WTC11 (cell line): ENCODE measurements around the gene IL10RA. TPM values are rescaled to one million over a fixed set of nuclear protein-coding genes. Genes with fewer than 3 reads are reported as not detected.

Source experiments
- ATAC-seq: fragments of 200-7000 bp; cut with Tn5 transposase; 2 replicates; pipeline ENCODE4 v1.10.0; 2021; ENCODE audit warnings: mild to moderate bottlenecking, moderate library complexity
- CTCF ChIA-PET: fragments of 300-600 bp; sonication (Branson Sonifier 250); formaldehyde crosslinking; loops from one replicate; lab custom pipeline; 2021; ENCODE audit warnings: antibody characterized with exemption; lab: Charles Lee
- POLR2A ChIA-PET: fragments of 350-600 bp; sonication (Branson Sonifier 250); formaldehyde crosslinking; loops from one replicate; lab custom pipeline; 2021; ENCODE audit warnings: antibody characterized with exemption; lab: Charles Lee
- DNase-seq: peaks from one replicate; pipeline ENCODE4 v3.0.0; 2021; ENCODE audit warnings: low spot score
- H3K27ac Mint-ChIP-seq: 2 replicates; pipeline ENCODE4 v1.8.0; 2021; ENCODE audit warnings: mixed read lengths
- H3K27me3 Mint-ChIP-seq: 2 replicates; pipeline ENCODE4 v1.8.0; 2021; ENCODE audit warnings: low read depth, mild to moderate bottlenecking, moderate library complexity, mixed read lengths
- H3K36me3 Mint-ChIP-seq: 2 replicates; pipeline ENCODE4 v1.8.0; 2021; ENCODE audit warnings: mixed read lengths
- H3K4me1 Mint-ChIP-seq: 2 replicates; pipeline ENCODE4 v1.8.0; 2022; ENCODE audit warnings: mixed read lengths
- H3K4me3 Mint-ChIP-seq: 2 replicates; pipeline ENCODE4 v1.8.0; 2021; ENCODE audit warnings: mild to moderate bottlenecking, moderate library complexity, mixed read lengths
- H3K9me3 Mint-ChIP-seq: 2 replicates; pipeline ENCODE4 v1.8.0; 2021; ENCODE audit warnings: mixed read lengths
- ATF1 ChIP-seq: sonication (generic); formaldehyde crosslinking; IDR thresholded peaks from 2 replicates; pipeline ENCODE4 v1.8.1; 2023; ENCODE audit warnings: mild to moderate bottlenecking, moderate library complexity, missing genetic modification reagents
- CBFB ChIP-seq: sonication (generic); formaldehyde crosslinking; IDR thresholded peaks from 2 replicates; pipeline ENCODE4 v1.8.1; 2022; ENCODE audit warnings: mild to moderate bottlenecking, low read depth, missing genetic modification reagents
- CREM ChIP-seq: sonication (generic); formaldehyde crosslinking; IDR thresholded peaks from 2 replicates; pipeline ENCODE4 v1.8.1; 2022; ENCODE audit warnings: mild to moderate bottlenecking, missing genetic modification reagents, moderate library complexity
- EMX1 ChIP-seq: fragments of 250-450 bp; sonication (Bioruptor Pico); IDR thresholded peaks from 2 replicates; pipeline ENCODE4 v1.8.0; 2021; ENCODE audit warnings: mild to moderate bottlenecking
- FOXK1 ChIP-seq: sonication (generic); formaldehyde crosslinking; IDR thresholded peaks from 2 replicates; pipeline ENCODE4 v1.8.0; 2022; ENCODE audit warnings: mild to moderate bottlenecking, moderate library complexity, missing genetic modification reagents
- KAT7 ChIP-seq: sonication (generic); formaldehyde crosslinking; IDR thresholded peaks from 2 replicates; pipeline ENCODE4 v1.8.1; 2023; ENCODE audit warnings: missing genetic modification reagents, mild to moderate bottlenecking, borderline replicate concordance
- MXD4 ChIP-seq: fragments of 250-450 bp; sonication (Bioruptor Pico); IDR thresholded peaks from 2 replicates; pipeline ENCODE4 v1.8.0; 2021; ENCODE audit warnings: mild to moderate bottlenecking, moderate library complexity, borderline replicate concordance
- MYBL2 ChIP-seq: sonication (generic); formaldehyde crosslinking; IDR thresholded peaks from 2 replicates; pipeline ENCODE4 v1.8.1; 2023; ENCODE audit warnings: mild to moderate bottlenecking, moderate library complexity, missing genetic modification reagents
- NFE2L1 ChIP-seq: sonication (generic); formaldehyde crosslinking; IDR thresholded peaks from 2 replicates; pipeline ENCODE4 v1.8.1; 2023; ENCODE audit warnings: missing genetic modification reagents
- NR2C2 ChIP-seq: sonication (generic); formaldehyde crosslinking; IDR thresholded peaks from 2 replicates; pipeline ENCODE4 v1.8.0; 2022; ENCODE audit warnings: mild to moderate bottlenecking, missing genetic modification reagents
- SP1 ChIP-seq: sonication (generic); formaldehyde crosslinking; conservative IDR thresholded peaks from 2 replicates; pipeline ENCODE4 v1.8.1; 2022; ENCODE audit warnings: missing genetic modification reagents
- TEAD4 ChIP-seq: sonication (generic); formaldehyde crosslinking; IDR thresholded peaks from 2 replicates; pipeline ENCODE4 v1.8.0; 2022; ENCODE audit warnings: mild to moderate bottlenecking, missing genetic modification reagents
- ZNF121 ChIP-seq: sonication (generic); formaldehyde crosslinking; IDR thresholded peaks from 2 replicates; pipeline ENCODE4 v1.8.0; 2023; ENCODE audit warnings: missing genetic modification reagents
- ZNF138 ChIP-seq: sonication (generic); formaldehyde crosslinking; conservative IDR thresholded peaks from 2 replicates; pipeline ENCODE4 v1.8.1; 2022; ENCODE audit warnings: mild to moderate bottlenecking, moderate library complexity, missing genetic modification reagents
- ZNF263 ChIP-seq: sonication (generic); formaldehyde crosslinking; IDR thresholded peaks from 2 replicates; pipeline ENCODE4 v1.8.1; 2022; ENCODE audit warnings: low read depth, mild to moderate bottlenecking, moderate library complexity, missing genetic modification reagents
- total RNA-seq: library from RNA; stranded (reverse); gene quantifications from 3 replicates; pipeline ENCODE4 v1.2.3, GENCODE V29; 2021
- TF ChIP-seq, protein P1 (sequence below): sonication (generic); formaldehyde crosslinking; IDR thresholded peaks from 2 replicates; pipeline ENCODE4 v1.8.1; 2022; ENCODE audit warnings: low read depth, mild to moderate bottlenecking, moderate library complexity, missing genetic modification reagents, borderline replicate concordance
- TF ChIP-seq, protein P2 (sequence below): sonication (generic); formaldehyde crosslinking; IDR thresholded peaks from 2 replicates; pipeline ENCODE4 v1.8.0; 2022; ENCODE audit warnings: mild to moderate bottlenecking, missing genetic modification reagents
- TF ChIP-seq, protein P3 (sequence below): fragments of 250-450 bp; sonication (Bioruptor Pico); conservative IDR thresholded peaks from 2 replicates; pipeline ENCODE4 v1.9.0; 2021; ENCODE audit warnings: mild to moderate bottlenecking
- TF ChIP-seq, protein P4 (sequence below): sonication (generic); formaldehyde crosslinking; IDR thresholded peaks from 2 replicates; pipeline ENCODE4 v1.8.0; 2023; ENCODE audit warnings: mild to moderate bottlenecking, missing genetic modification reagents

Gene IL10RA
- total RNA-seq, 1 experiment from 2014 or later: 0.74 TPM

DNA sequence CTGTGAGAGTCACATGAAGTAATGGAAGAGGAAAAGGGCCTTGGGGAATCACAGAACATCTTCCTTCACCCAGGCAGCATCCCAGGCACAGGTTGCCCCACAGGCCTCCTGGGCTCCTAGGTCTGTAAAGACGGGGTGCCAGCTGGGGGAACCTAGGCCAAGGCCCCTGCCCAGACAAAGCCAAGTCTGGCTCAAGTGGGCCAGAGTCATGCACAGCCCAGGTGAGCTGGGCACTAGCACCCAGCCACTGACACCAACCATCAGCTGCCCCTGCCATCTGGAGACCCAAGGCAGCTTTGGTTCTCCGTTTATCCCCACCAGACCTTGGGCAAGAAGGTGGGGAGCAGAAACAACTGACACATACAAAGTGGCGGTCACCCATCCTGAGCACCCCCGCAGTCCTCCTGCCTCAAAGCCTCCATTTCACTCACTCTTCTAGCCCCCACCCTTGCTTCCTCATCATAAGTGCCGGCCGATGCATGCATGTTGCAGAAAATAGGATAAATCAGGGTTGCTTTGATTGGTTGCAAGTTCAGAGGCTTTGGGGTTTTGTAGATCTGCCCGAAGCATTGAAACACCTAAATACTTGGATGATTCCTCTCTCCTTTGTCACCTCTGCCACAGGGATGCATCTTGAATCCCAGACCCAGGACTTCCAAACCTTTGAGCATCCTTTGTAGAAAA is 64.2 kb downstream of the IL10RA start:
- Mint-ChIP-seq H3K27ac (no peak overlapping the region), H3K27me3 (no peaks in the 10 kb centered on the region), H3K9me3 (no peaks in the 10 kb centered on the region), H3K4me1 (peaks cover 3% of the 10 kb centered on the region; the same call in 1 of the 2 replicates), H3K4me3 (no peak overlapping the region), H3K36me3 (no peaks in the 10 kb centered on the region)
- TF ChIP-seq SP1 (CRISPR knock-in tag) (no peak), MXD4 (CRISPR knock-in tag) (no peak), ZNF263 (CRISPR knock-in tag) (no peak), TEAD4 (no peak), ATF1 (CRISPR knock-in tag) (no peak), FOXK1 (CRISPR knock-in tag) (no peak), EMX1 (CRISPR knock-in tag) (no peak), CREM (no peak), NFE2L1 (CRISPR knock-in tag) (no peak), MYBL2 (CRISPR knock-in tag) (no peak), ZNF138 (no peak), ZNF121 (CRISPR knock-in tag) (no peak), CBFB (CRISPR knock-in tag) (no peak), NR2C2 (CRISPR knock-in tag) (no peak), KAT7 (CRISPR knock-in tag) (no peak)
- TF ChIP-seq, protein P1, sequence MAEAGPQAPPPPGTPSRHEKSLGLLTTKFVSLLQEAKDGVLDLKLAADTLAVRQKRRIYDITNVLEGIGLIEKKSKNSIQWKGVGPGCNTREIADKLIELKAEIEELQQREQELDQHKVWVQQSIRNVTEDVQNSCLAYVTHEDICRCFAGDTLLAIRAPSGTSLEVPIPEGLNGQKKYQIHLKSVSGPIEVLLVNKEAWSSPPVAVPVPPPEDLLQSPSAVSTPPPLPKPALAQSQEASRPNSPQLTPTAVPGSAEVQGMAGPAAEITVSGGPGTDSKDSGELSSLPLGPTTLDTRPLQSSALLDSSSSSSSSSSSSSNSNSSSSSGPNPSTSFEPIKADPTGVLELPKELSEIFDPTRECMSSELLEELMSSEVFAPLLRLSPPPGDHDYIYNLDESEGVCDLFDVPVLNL: no peak
- TF ChIP-seq, protein P2, sequence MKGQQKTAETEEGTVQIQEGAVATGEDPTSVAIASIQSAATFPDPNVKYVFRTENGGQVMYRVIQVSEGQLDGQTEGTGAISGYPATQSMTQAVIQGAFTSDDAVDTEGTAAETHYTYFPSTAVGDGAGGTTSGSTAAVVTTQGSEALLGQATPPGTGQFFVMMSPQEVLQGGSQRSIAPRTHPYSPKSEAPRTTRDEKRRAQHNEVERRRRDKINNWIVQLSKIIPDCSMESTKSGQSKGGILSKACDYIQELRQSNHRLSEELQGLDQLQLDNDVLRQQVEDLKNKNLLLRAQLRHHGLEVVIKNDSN (CRISPR knock-in tag): no peak
- TF ChIP-seq, protein P3, sequence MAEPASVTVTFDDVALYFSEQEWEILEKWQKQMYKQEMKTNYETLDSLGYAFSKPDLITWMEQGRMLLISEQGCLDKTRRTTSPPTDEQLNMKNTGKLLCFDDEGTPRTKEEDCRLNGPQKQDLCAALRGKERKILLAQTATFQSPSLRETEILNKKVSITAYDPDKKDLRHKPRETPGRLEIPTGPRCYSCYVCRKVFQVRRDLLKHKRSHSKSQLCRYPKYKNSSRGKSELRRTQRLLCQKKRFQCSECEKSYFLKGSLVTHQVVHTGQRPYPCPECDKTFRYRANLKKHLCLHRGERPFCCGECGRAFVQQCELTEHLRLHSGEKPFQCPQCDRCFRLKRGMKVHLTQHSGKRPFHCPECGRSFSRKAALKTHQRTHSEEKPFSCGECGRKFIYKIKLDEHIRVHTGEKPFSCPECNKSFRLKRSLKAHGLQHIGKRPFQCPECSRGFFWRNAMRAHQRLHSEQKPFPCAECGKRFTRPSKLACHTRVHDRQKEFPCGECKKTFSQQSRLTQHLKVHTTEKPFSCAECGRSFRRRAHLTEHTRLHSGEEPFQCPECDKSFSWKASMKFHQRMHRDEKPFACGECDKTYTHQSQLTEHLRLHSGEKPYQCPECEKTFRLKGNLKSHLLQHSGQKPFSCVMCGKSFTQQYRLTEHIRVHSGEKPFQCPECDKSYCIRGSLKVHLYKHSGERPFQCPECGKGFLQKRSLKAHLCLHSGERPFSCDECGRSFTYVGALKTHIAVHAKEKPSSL (CRISPR knock-in tag): no peak
- TF ChIP-seq, protein P4, sequence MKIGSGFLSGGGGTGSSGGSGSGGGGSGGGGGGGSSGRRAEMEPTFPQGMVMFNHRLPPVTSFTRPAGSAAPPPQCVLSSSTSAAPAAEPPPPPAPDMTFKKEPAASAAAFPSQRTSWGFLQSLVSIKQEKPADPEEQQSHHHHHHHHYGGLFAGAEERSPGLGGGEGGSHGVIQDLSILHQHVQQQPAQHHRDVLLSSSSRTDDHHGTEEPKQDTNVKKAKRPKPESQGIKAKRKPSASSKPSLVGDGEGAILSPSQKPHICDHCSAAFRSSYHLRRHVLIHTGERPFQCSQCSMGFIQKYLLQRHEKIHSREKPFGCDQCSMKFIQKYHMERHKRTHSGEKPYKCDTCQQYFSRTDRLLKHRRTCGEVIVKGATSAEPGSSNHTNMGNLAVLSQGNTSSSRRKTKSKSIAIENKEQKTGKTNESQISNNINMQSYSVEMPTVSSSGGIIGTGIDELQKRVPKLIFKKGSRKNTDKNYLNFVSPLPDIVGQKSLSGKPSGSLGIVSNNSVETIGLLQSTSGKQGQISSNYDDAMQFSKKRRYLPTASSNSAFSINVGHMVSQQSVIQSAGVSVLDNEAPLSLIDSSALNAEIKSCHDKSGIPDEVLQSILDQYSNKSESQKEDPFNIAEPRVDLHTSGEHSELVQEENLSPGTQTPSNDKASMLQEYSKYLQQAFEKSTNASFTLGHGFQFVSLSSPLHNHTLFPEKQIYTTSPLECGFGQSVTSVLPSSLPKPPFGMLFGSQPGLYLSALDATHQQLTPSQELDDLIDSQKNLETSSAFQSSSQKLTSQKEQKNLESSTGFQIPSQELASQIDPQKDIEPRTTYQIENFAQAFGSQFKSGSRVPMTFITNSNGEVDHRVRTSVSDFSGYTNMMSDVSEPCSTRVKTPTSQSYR (CRISPR knock-in tag): no peak
- no peak for ATAC-seq
- ChIA-PET CTCF (interaction anchor here (1.0 to 1.2 kb wide), 2 partner anchors 13 to 243 kb away, joined by 3 to 4 read pairs; no protein-coding TSS in a partner anchor), POLR2A (no interaction called here)
- DNase-seq: no peak

Other genes starting within 250 kb of the IL10RA start
- gene DSCAML1, start 189.2 kb upstream of the IL10RA start, total RNA-seq: 0.25 to 0.90 TPM (median 0.82 TPM) in 3 replicates
- gene FXYD2, start 161.7 kb upstream of the IL10RA start, total RNA-seq: 1.4 to 2.1 TPM (median 1.6 TPM) in 3 replicates
- 26.2 to 31.6 TPM (median 30.1 TPM) in 3 replicates for gene FXYD6, start 109.7 kb upstream of the IL10RA start, total RNA-seq
- gene TMPRSS13, start 57.0 kb upstream of the IL10RA start, total RNA-seq: 0.62 to 1.1 TPM (median 0.63 TPM) in 3 replicates
- gene TMPRSS4, start 90.7 kb downstream of the IL10RA start, total RNA-seq: 1.1 to 1.4 TPM (median 1.4 TPM) in 3 replicates
- gene SMIM35, start 100.6 kb downstream of the IL10RA start, total RNA-seq: not detected in 3 replicates
- gene SCN4B, start 166.4 kb downstream of the IL10RA start, total RNA-seq: 3.5 to 4.5 TPM (median 4.4 TPM) in 3 replicates
- 0.16 to 0.37 TPM (median 0.20 TPM) in 3 replicates for gene SCN2B, start 190.2 kb downstream of the IL10RA start, total RNA-seq
- 0.24 to 0.37 TPM in 2 of 3 replicates, not detected in the other for gene JAML, start 238.6 kb downstream of the IL10RA start, total RNA-seq